DMS 273 (cell line): ENCODE measurements around the gene CEP295NL.

Experiments
- DNase-seq: peaks from one replicate; lab custom pipeline; 2025; ENCODE audit not compliant: unreplicated experiment; lab: John Stamatoyannopoulos, UW

The CEP295NL gene

DNA sequence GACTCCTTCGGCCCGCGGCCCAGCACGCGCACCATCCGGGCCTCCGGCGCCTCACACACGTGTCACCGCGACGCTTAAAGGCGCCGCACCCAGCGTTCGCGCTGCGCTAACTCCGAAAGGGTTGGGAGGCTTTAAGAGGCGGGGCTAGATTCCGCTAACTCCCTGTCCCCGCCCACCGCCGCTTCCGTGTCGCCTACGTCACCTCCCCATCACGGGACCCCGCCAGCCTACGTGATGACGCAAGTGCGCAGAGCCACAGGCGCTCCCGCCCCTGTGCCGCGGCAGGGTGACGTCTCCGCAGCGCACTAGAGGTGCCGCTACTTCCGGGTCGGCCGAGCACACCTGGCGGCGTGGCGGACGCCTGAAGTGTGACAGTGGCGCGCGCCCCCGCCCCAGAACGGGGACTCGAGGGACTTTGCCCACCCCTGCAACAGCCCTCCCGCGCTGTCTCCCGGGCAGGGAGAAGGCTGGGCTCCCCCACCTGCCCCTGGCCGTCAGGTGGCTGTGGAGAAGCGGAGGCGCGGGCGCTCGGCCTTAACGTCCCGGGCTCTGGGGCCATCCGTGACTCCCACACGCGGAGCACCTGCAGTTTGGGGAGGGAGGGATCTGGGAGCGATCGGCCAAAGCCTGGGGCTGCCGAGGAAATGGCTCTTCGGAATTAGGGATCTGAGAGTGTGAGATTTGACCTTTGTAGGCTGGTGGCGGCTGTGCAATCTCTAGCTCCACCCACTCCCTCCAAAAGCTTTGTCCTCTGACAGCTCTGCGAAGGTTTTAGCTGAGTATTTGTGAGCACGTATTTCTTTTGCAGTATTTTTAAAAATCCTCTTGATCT is 62.0 kb downstream of the CEP295NL start, which contains the start of gene USP36:
USP36 (minus strand) TSS at position 35 of the 832 bp plus-strand sequence. CDS start 4,451 bp downstream, outside the sequence.
- peak; percentile 100 for DNase-seq
